Stimulated activated CD8-positive, alpha-beta memory T cell treated with anti-CD3 and anti-CD28 coated beads, Interleukin-7, amount 100 ng/mL, for 48 hours (primary cell): ENCODE data around the gene ACAT1.
"Not testable (repeated sequence)": the region's sequence is repeated elsewhere in the genome, so short reads cannot be mapped to it uniquely, and the experiment has no call there.

Source experiments
- DNase-seq, 2 donors: peaks; one replicate each; pipeline ENCODE4 v3.0.0-alpha.2; 2020; ENCODE audit warnings: low read depth in 1 of 2; ENCODE audit errors: extremely low read depth in 1 of 2

The ACAT1 gene

DNA sequence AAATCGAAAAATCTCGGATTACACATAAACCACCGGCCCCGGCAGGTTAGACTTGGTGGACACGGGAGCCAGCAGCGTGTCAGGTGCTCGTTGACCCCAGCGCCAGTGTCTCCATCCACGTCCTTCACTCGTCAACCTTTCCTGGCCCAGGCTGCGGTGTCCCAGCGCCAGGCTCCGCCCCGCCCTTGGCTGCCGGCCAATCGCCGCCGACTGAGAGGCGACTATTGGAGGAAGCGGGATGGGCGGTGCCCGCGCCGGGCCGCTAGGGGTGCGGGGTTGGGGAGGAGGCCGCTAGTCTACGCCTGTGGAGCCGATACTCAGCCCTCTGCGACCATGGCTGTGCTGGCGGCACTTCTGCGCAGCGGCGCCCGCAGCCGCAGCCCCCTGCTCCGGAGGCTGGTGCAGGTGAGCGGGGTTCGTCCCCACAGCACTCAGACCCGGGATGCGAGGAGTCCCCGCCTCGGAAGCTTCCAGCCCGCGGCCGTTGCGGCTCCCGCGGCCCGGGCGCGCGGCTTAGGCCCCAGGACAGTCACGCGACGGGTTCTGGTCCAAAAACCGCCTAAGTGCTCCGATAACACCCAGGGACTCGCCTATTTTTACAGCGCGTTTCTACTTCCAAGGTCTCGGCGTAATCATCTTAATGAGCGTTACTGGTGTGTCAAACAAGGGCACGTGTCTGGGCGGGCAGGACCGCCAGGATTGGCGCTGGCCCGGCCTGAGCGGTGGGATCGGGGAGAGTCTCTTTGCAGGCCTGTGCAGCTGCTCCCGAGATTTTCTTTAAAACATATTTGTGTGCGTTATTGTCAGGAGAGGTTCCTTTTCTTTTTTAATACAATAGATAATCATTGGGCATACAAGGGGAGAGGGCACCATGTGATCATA lies at the start of gene ACAT1:
ACAT1 (plus strand) TSS at position 294 of the 882 bp plus-strand sequence; CDS start at position 334, 40 bp downstream.
- peak; percentile 95 for DNase-seq

DNA sequence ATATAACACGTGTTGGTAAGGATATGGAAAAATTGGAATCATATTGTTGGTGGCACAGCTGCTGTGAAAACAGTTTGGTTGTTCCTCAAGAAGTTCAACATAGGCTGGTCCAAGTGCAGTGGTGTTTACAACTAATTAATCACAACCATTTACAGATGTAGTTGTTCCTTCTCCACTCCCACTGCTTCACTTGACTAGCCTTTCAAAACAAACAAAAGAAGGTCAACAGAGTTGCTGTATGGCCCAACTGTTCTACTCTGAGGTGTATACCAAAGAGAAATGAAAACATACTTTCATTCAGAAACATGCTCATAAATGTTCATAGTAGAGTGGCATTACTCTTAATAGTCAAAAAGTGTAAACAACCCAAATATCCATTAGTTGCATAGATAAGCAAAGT lies 36.6 kb upstream of the ACAT1 start:
- no peak for DNase-seq

DNA sequence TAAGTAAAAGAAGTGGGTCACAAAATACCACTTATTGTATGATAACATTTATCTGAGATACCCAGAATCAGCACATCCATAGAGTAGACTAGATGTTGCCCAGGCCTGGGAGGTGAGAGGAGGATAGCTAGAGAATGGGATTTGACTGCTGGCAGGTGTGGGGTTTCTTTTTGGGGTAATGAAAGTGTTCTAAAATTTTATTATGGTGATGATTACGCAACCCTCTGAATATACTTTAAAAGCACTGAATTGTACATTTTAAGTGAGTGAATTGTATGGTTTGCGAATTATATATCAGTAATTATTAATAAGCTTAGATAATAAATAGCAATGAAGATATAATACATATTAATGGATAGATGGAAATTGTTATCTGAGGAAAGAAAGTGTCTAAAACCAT lies 35.7 kb upstream of the ACAT1 start:
- no peak for DNase-seq

DNA sequence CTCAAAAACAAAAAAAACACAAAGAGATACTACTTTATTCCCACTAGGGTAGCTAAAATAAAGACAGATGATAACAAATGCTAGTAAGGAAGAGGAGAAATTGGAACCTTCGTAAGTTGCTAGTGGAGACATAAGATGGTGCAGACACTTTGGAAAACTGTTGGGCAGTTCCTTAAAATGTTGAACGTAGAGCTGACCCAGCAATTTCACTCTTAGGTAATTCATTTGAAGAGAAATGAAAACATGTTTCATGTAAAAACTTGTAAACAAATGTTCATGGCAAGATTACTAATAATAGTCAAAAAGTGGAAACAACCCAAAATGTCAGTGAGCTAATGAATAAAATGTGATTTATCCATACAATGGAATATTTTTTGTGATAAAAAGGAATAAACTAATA lies 29.2 kb upstream of the ACAT1 start:
- no peak for DNase-seq

DNA sequence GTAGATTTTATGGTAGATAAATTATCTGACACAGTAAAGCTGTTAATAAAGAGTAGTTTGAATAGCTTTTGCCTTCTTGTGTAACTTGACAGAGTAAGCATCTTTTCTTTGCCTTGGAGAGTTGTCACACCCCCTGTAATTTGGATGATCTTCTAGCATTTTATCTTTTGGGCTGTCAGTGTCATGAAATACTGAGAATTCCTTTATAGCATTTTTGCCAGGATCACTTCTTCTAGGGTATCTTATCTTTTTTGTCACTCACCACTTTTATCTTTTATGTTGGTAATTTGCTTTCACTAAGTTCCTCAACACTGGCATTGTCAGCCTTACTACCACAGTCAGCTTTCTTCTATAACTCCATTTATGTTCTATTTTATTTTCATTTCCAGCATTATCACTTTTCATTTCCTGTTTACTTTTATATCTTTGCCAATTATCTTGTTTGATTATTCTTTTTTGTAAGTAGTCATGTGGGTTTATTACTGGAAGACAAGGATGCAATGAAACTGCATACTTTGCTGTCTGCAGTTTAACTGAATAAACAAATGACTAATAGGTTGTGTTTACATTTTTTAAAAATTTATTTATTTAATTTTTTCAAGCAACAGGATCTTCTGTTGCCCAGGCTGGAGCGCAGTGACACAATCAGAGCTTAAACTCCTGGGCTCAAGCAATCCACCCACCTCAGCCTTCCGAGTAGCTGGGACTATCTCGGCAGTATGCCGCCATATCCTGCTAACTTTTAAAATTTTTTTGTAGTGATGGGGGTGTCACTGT lies 28.1 kb upstream of the ACAT1 start:
- no peak for DNase-seq

DNA sequence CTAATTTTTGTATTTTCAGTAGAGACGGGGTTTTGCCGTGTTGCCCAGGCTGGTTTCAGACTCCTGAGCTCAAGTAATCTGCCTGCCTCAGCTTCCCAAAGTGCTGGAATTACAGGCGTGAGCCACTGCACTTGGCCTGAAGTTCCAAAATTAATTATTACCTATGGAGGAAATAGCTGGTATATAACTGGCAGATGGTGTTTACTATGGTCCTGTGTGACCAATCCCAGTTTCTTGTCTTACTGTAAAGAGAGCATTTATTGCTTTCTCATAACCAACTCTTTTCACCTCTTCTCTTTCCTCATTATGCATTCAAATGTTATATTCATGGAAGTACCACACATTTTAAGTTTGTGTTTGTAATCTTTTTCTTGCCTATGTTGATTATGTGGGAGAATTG lies 24.2 kb upstream of the ACAT1 start:
- no peak for DNase-seq

DNA sequence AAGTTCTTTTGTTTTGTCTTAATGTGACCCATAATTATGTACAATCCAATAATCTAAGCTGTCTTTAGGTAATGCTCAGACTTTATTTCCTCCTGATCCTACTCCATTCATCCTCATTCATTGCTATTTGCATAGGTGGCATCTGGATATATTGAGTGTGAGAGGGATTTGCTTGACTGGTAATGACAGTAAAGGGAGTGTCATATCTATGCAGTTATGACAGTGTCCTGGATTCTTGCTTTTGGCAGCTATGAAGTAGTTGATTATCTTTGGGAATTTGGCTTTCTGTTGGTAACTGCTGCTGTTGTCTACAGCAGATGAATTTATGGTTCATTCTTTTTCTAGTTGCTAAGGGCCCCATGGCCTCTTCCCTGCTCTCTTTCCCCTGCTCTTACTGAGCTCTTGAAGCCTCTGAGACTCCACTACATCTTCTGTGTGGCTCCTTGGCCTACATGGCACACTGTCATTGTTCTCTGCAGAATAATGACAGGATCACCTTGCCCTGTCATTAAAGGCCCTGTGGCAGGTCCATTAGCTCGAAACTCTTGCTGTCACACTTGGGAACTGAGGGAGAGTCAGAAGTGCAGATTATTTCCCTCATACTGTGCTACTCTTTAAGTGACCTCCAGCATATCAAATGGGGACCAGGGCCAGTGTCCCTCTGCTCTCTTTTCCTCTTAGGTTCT lies 20.1 kb upstream of the ACAT1 start:
- DNase-seq: no peak

DNA sequence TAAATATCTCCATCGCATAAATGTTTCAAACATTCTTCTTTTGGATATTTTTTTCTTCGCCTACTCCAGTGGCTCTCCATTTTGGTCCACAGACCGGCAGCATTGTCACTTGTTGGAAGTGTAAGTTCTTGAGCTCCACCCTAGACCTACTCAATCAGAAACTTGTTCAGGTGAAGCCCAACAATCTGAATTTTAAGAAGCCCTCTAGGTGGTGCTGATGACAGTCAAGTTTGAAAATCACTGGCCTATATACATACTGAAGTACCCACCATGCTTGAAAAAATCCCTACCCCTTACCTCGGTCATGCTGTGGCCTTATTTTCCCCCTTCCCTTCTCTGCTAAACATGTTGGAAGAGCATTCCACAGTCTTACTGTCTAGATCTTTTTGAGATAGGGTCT lies 10.2 kb upstream of the ACAT1 start:
- no peak for DNase-seq

DNA sequence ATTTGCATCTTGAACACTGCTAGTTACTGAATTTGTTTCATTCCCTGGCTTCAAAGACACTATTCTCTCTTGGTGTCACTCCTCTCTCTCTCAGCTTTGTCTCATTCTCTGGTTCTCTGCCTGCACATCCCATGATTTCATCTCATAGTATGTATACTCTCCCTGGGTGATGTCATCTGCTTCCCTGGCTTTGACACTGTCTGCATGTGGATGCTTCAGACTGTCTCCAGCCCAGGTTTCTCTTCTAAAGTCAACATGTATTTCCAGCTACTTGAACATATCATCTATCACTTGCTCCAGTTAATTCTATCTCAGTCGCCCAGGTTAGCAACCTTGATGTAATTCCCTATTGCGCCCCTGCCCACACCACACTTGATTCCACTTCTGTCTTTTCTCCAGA lies 9.3 kb upstream of the ACAT1 start:
- no peak for DNase-seq

DNA sequence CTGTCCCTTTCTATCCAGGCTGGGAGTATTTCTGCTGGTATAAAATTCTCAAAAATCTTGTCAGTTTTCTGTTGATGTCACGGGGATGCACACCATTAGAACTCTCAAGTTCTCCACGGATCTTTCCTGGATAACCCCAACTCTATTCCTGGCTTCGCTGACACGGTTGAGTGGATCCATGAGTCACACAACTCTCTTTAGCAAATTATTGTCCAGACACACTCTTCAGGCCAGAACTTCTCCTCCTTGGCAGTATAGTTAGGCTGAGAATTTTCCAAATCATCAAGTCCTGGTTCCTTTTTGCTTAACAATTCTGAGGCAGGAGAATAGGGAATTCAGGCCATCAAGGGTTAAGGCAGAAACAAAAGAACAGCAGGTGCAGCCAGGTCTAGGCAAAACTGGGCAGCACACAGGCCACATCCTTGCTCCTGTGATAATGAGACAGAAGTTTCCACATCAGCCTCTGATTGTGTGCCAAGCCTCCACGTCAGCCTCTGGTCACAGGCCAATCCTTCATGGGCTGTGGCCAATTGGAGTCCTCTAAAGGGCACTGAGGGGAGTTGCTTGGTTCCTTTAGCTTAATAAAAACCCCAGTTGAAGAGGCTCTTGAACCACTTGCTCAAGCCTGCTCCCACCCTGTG lies 5.7 kb upstream of the ACAT1 start:
- no peak for DNase-seq

DNA sequence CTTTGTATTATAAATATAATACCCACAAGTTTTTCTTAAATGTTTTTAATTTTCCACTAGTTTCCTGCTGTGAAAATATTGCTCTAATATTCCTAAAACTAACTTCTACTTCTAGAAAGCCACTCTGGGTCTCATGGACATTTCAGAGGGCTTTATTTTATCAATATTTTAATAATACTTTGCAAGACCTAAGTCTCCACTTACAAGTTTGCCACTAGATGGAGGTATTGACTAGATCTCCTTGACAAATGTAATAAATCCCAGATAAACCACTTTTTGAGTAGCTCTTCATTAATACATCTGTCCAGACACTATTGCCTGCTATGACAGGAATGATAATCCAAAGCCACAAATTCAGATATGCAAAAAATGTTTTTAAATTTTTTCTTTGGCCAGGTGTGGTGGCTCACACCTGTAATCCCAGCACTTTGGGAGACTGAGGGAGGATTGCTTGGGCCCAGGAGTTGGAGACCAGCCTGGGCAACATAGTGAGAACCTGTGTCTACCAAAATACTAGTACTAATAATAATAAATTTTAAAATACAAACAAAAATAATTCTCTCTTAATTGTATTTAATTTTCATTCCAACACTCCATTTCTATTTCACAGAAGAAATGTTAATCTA lies 3.5 kb upstream of the ACAT1 start:
- DNase-seq: no peak

DNA sequence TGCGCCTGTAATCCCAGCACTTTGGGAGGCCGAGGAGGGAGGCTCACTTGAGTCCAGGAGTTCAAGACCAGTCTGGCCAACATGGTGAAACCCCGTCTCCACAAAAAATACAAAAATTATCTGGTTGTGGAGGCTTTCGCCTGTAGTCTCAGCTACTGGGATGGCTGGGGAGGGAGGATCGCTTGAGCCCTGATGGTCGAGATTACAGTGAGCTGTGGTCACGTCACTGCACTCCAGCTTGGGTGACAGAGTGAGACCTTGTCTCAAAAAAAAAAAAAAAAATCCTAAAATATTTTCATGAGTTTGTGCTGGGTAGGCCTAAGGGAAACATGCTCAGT lies 462 bp upstream of the ACAT1 start:
- not testable (repeated sequence) for DNase-seq

DNA sequence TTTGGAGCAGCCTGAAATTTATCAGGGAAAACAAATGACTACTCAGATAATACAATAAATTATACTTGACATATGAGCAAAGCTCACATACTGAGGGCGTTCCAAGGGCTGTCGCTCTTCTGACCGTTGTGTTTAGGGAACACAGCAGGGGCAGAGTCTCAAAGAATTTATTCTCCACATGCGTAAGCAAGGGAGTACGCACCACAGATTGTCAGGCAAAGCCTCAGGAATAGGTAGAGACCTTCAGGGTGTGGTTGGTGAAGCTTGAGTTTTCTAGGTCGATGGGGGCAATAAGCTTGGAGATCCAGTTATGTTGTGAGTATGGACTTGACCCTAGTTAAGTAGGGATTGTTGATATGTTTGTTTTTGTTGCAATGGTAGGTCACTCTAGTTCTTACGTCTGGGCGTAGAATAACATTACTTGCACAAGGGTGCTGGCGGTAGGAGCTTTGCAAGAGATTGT lies 830 bp downstream of the ACAT1 start:
- DNase-seq: no peak

DNA sequence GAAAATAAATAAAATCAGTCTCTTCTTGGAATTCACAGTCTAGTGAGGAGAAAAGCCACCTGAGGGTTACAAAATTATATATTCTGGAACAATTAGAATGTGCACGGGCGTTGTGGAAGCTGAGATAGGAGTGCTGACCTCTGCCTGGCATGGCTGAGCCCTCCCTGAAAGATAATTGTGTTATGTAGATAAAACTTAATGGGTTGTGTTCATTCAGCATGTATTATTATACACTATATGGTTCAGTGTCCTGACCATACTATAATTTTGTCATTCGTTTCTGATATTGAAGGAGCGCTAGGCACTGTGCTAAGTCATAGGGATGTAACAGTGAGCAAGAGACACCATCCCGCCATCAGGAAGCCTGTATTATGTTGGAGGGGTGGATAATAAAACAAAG lies 3.7 kb downstream of the ACAT1 start:
- DNase-seq: no peak

DNA sequence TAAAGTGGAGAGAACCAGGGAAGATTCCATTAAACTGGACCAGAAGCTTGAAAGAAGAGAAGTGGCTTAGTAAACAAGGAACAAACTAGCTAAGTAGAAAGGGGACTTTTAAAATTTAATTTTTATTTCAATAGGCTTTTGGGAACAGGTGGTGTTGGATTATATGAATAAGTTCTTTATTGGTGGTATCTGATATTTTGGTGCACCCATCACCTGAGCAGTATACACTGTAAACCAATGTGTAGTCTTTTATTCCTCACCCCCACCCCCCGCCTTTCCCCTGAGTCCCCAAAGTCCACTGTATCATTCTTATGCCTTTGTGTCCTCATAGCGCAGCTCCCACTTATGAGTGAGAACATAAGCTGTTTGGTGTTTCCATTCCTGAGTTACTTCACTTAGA lies 7.4 kb downstream of the ACAT1 start:
- DNase-seq: no peak

DNA sequence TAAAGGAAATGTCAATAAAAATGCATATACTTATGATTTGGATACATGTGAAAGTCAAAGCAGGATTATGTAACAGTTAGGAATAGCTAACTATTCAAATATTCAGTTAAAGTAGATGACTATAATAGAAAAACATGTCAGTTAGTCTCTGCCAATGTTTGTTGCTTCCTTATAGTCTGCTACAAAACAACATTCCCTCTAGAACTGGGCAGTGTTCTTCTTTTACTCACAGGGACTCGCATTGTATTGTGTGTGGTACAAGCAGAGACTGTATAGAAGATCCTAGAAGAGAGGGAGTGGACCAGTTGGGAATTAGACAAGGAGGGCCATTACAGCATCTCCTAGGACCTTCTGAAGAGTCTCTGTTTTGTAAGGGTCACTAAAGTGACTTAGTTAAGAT lies 10.6 kb downstream of the ACAT1 start:
- no peak for DNase-seq

DNA sequence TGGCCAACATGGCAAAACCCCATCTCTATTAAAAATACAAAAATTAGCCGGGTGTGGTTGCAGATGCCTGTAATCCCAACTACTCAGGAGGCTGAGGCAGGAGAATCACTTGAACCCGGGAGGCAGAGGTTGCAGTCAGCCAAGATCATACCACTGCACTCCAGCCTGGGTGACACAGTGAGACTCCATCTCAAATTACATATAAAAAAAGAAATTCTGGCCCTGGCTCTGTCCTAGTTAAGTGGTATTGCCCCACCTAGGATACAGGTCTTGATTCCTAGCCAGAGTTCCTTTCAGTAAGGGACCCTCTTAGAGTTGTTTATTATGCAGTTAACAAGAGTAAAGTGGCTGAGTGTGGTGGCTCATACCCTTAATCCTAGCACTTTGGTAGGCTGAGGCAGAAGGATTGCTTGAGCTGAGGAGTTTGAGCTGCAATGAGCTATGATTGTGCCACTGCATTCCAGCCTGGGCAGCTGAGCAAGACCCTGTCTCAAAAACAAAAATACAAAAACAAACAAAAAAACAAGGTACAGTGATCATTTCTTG lies 11.7 kb downstream of the ACAT1 start:
- DNase-seq: not testable (repeated sequence)

DNA sequence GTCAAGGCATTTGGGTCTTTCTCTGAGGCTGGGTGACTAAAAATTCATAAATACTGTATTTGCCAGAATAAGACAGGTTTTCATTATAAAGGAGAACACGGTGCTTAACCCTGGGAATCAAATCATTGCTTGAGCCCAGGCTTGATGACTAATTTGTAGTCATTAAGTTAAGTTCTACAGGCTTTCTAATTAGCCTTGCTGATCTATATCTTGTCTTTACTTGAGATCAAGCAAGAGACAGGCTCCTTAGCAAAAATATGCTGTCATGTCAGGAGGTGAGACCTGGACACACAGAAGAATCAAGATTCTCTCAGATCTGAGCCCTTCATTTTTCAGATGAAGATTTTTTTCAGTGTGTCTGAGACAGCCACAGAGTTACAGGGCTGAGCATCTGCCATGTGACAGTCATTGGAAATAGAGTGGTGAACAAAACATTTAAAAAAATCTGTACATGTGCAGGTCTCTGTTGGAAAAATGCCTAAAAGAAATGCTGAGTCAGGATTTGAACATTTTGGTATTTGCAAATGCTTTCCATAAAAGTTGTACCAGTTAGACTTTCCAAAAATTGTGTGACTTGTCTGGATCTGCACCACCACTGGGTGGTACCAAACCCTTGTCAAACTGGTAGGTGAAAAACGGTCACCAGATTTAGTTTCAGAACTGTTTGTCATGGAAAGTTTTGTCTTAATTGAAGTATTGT lies 14.6 kb downstream of the ACAT1 start:
- peak in 1 of 2 donors; percentile 6 for DNase-seq

DNA sequence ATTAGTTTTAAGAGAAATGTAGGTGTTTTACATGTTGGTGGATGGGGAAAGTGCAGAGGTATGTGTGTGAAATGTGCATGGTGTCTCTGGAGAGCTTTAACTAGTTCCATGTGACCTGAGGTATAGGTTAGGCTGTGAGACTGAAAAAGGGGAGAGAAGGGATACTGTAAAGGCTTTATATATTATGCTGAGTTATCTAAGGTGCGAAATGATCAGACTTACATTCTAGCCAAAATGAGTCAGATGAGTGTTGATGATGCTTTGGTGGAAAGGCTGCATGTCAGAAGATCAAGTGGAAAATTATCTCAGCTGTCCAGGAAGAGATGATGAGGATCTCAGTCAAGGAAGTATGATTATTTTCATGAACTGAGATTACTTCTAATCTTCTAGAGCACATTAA lies 15.8 kb downstream of the ACAT1 start:
- no peak for DNase-seq

DNA sequence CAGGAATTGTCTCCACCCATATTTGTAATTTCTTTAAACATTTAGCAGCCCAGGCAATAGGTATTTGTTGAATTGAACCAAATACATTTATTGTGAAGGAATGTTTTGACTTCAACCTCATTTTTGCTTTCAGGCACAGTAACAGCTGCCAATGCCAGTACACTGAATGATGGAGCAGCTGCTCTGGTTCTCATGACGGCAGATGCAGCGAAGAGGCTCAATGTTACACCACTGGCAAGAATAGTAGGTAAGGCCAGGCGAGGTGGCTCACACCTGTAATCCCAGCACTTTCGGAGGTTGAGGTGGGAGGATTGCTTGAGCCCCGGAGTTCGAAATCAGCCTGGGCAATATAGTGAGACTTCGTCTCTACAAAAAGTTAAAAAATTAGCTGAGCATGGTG lies 20.9 kb downstream of the ACAT1 start:
- no peak for DNase-seq
